HepG2 (cell line): ENCODE results near the gene MPZL3. TPM values are rescaled to one million over a fixed set of nuclear protein-coding genes. Genes with fewer than 3 reads are reported as not detected.

Experiments
- AKAP8 ChIP-seq: sonication (generic); formaldehyde crosslinking; IDR thresholded peaks from 2 replicates; pipeline ENCODE4 v1.5.1; 2020; ENCODE audit warnings: mild to moderate bottlenecking, missing genetic modification reagents
- BRF2 ChIP-seq: sonication (generic); formaldehyde crosslinking; IDR thresholded peaks from 2 replicates; pipeline ENCODE4 v1.8.1; 2022; ENCODE audit warnings: mild to moderate bottlenecking, missing genetic modification reagents
- FOXO1 ChIP-seq: sonication (generic); formaldehyde crosslinking; IDR thresholded peaks from 2 replicates; pipeline ENCODE4 v1.4.0; 2020; ENCODE audit warnings: missing genetic modification reagents
- HES4 ChIP-seq: sonication (generic); formaldehyde crosslinking; IDR thresholded peaks from 2 replicates; pipeline ENCODE4 v1.9.0; 2021; ENCODE audit warnings: mild to moderate bottlenecking, missing genetic modification reagents, borderline replicate concordance
- KDM2A ChIP-seq: sonication (generic); formaldehyde crosslinking; IDR thresholded peaks from 2 replicates; pipeline ENCODE4 v1.4.0; 2020; ENCODE audit warnings: low read depth, missing genetic modification reagents, borderline replicate concordance
- KLF16 ChIP-seq, 2 experiments: sonication (generic) in 1 of 2; formaldehyde crosslinking in 1 of 2; IDR thresholded peaks; 2 replicates each; pipeline versions ENCODE4 v1.6.1 to v1.8.0; 2016 to 2023; ENCODE audit warnings: missing genetic modification reagents in 2 of 2, missing compliant biosample characterization in 1 of 2
- MAFF ChIP-seq: IDR thresholded peaks from 2 replicates; pipeline ENCODE4 v1.6.1; 2011; ENCODE audit warnings: low read depth, low read length, improper control_type of control experiment
- MAFG ChIP-seq: sonication (generic); formaldehyde crosslinking; IDR thresholded peaks from 2 replicates; pipeline ENCODE4 v1.5.1; 2020; ENCODE audit warnings: mild to moderate bottlenecking, missing genetic modification reagents
- POLR2AphosphoS5 ChIP-seq: IDR thresholded peaks from 2 replicates; pipeline ENCODE4 v1.6.1; 2012; ENCODE audit warnings: low read depth, low read length
- SKI ChIP-seq: fragments of 450-650 bp; IDR thresholded peaks from one replicate; pipeline ENCODE4 v1.6.1; 2018; ENCODE audit warnings: mild to moderate bottlenecking; ENCODE audit not compliant: partially characterized antibody
- SOX6 ChIP-seq, 2 experiments: fragments of 450-650 bp in 1 of 2; sonication (generic) in 1 of 2; formaldehyde crosslinking in 1 of 2; IDR thresholded peaks; 2 replicates each; pipeline versions ENCODE4 v1.4.0 to v1.6.1; 2017 to 2020; ENCODE audit warnings: antibody characterized with exemption in 1 of 2, mild to moderate bottlenecking in 1 of 2, missing genetic modification reagents in 1 of 2
- TCF12 ChIP-seq, 2 experiments: fragments of 450-650 bp in 1 of 2; sonication (generic) in 1 of 2; formaldehyde crosslinking in 1 of 2; IDR thresholded peaks; 2 replicates each; pipeline versions ENCODE4 v1.6.1 to v1.8.0; 2017 to 2022; ENCODE audit warnings: antibody characterized with exemption in 1 of 2, mild to moderate bottlenecking in 1 of 2, missing genetic modification reagents in 1 of 2, moderate library complexity in 1 of 2
- ZBTB25 ChIP-seq: IDR thresholded peaks from 2 replicates; pipeline ENCODE4 v1.6.1; 2018; ENCODE audit warnings: missing genetic modification reagents
- ZBTB26 ChIP-seq: IDR thresholded peaks from 2 replicates; pipeline ENCODE4 v1.6.1; 2016; ENCODE audit warnings: missing compliant biosample characterization, missing genetic modification reagents, borderline replicate concordance
- ZBTB33 ChIP-seq: sonication (generic); formaldehyde crosslinking; IDR thresholded peaks from 2 replicates; pipeline ENCODE4 v1.4.0; 2020; ENCODE audit warnings: missing genetic modification reagents
- ZNF460 ChIP-seq: sonication (generic); formaldehyde crosslinking; IDR thresholded peaks from 2 replicates; pipeline ENCODE4 v1.5.1; 2020; ENCODE audit warnings: missing genetic modification reagents, mild to moderate bottlenecking, borderline replicate concordance
- ZNF503 ChIP-seq: sonication (generic); formaldehyde crosslinking; IDR thresholded peaks from 2 replicates; pipeline ENCODE4 v1.4.0; 2020; ENCODE audit warnings: missing genetic modification reagents
- ZNF563 ChIP-seq: sonication (generic); formaldehyde crosslinking; IDR thresholded peaks from 2 replicates; pipeline ENCODE4 v1.8.0; 2022; ENCODE audit warnings: mild to moderate bottlenecking, moderate library complexity, missing genetic modification reagents
- ZNF644 ChIP-seq: IDR thresholded peaks from 2 replicates; pipeline ENCODE4 v1.6.1; 2016; ENCODE audit warnings: low read depth
- ZNF7 ChIP-seq: IDR thresholded peaks from 2 replicates; pipeline ENCODE4 v1.6.1; 2016; ENCODE audit warnings: missing biosample characterization, missing genetic modification reagents
- ZNF878 ChIP-seq: sonication (generic); formaldehyde crosslinking; IDR thresholded peaks from 2 replicates; pipeline ENCODE4 v1.8.1; 2023; ENCODE audit warnings: mild to moderate bottlenecking, missing genetic modification reagents, moderate library complexity
- ZSCAN25 ChIP-seq: sonication (generic); formaldehyde crosslinking; IDR thresholded peaks from 2 replicates; pipeline ENCODE4 v1.8.0; 2022; ENCODE audit warnings: mild to moderate bottlenecking, missing genetic modification reagents
- polyA plus RNA-seq, 8 experiments: library from polyadenylated mRNA; depleted of rRNA in 3 of 8; stranded (reverse) in 7 of 8; unstranded in 1 of 8; fragments of >200 nt; fragmentation: Illumina TruSeq in 4 of 8; extraction: Trizol in 4 of 8; gene quantifications; 2 replicates each; pipeline versions ENCODE4 v1.2.1 to v1.2.3, GENCODE V29; 2011 to 2016; ENCODE audit warnings: low read depth in 4 of 8, missing spikeins in 1 of 8, mixed read lengths in 1 of 8; ENCODE audit not compliant: insufficient read depth in 1 of 8
- total RNA-seq, 5 experiments: library from RNA; depleted of rRNA; stranded (reverse); fragments of >200 nt; fragmentation: Illumina TruSeq; extraction: Trizol; gene quantifications; 2 replicates each; pipeline ENCODE4 v1.2.3, GENCODE V29; 2016; ENCODE audit warnings: low read depth in 1 of 5

Gene MPZL3
- total and polyA plus RNA-seq, 2 of the 13 experiments (the other 11 are each of a cell fraction or from before 2014, with no cell fraction given), result 5.3 to 9.3 TPM

- TF ChIP-seq ZNF460 (no peak; the same call in 1 of the 2 replicates), ZNF7 (CRISPR knock-in tag) (0 out of 2 replicates have a peak, but pooled peaks have one; percentile 45), KDM2A (peak; percentile 70; the same call in 1 of the 2 replicates), HES4 (no peak), ZNF644 (CRISPR knock-in tag) (0 out of 2 replicates have a peak, but pooled peaks have one; percentile 82), TCF12 (IDR thresholded peaks at IDR 0.05) (no peak), TCF12 (CRISPR knock-in tag; IDR thresholded peaks at IDR 0.05) (peak; percentile 96), POLR2AphosphoS5 (peak; percentile 38), FOXO1 (CRISPR knock-in tag) (peak; percentile 85), MAFG (no peak), ZNF878 (CRISPR knock-in tag) (no peak), ZNF563 (CRISPR knock-in tag) (no peak), SKI (peak; percentile 61), ZBTB25 (CRISPR knock-in tag) (peak; percentile 57; the same call in 1 of the 2 replicates), ZBTB26 (CRISPR knock-in tag) (peak; percentile 90; the same call in 1 of the 2 replicates), KLF16 (CRISPR knock-in tag; IDR thresholded peaks at IDR 0.05) (peak in 1 of 2 experiments; percentile 68; a peak in 1 of 4 replicates), AKAP8 (no peak), ZNF503 (CRISPR knock-in tag) (peak; percentile 88; the same call in 1 of the 2 replicates), MAFF (0 out of 2 replicates have a peak, but pooled peaks have one; percentile 35), ZBTB33 (peak; percentile 30; the same call in 1 of the 2 replicates), SOX6 (IDR thresholded peaks at IDR 0.05) (no peak), SOX6 (CRISPR knock-in tag; IDR thresholded peaks at IDR 0.05) (peak; percentile 94), BRF2 (CRISPR knock-in tag) (peak; percentile 72), ZSCAN25 (CRISPR knock-in tag) (no peak)
Measured at GRCh38 chr11:118212131-118212725, 39.9 kb downstream of the MPZL3 start (continued).
